ENCODE results near the gene RAPGEF5.

RAPGEF5 gene, protein sequence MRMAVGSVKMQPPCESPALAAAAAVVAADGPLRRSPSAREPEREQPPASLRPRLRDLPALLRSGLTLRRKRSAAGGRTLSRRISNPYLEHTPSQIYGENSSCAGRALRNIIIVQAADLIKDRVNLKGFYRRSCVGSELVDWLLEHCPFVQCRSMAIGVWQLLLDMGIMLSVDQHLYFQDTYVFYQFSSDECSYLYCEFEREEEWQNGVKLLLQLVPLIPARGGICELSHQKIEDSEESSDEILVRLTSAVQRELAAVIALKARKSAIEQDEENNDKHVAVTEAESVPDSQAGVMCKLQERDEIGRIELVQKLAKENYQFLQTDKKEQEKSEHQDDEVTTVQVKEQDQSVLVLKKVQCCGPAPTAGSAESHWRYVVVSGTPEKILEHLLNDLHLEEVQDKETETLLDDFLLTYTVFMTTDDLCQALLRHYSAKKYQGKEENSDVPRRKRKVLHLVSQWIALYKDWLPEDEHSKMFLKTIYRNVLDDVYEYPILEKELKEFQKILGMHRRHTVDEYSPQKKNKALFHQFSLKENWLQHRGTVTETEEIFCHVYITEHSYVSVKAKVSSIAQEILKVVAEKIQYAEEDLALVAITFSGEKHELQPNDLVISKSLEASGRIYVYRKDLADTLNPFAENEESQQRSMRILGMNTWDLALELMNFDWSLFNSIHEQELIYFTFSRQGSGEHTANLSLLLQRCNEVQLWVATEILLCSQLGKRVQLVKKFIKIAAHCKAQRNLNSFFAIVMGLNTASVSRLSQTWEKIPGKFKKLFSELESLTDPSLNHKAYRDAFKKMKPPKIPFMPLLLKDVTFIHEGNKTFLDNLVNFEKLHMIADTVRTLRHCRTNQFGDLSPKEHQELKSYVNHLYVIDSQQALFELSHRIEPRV

DNA sequence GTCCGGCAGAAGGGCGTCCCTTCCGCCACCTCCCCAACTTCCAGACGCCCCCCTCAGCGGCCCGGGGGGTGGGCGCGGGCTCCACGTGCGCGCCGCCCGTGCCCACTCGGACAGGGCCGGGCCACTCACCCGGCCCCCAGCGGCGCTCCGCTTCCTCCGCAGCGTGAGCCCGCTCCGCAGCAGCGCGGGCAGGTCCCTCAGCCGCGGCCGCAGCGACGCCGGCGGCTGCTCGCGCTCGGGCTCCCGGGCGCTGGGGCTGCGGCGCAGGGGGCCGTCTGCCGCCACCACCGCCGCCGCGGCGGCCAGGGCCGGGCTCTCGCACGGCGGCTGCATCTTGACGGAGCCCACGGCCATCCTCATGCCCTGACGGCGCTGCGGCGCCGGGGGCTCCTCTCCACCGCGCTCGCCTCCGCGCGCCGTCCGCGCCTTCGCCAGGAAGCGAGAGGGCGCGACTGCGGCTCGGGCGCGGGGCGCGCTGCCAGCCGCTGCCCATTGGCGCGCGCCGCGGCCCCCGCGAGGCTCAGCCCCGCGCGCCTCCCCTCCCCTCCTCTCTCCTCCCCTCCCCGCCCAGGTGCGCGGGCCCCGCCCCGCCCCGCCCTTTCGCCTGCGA is at the start of gene RAPGEF5:
Gene RAPGEF5 (minus strand): TSS at position 454 of the 610 bp plus-strand sequence. CDS start 94 bp downstream, at position 360.
- no peak for DNase-seq (ENCODE audit: low read depth)
- TF ChIP-seq, protein P1, sequence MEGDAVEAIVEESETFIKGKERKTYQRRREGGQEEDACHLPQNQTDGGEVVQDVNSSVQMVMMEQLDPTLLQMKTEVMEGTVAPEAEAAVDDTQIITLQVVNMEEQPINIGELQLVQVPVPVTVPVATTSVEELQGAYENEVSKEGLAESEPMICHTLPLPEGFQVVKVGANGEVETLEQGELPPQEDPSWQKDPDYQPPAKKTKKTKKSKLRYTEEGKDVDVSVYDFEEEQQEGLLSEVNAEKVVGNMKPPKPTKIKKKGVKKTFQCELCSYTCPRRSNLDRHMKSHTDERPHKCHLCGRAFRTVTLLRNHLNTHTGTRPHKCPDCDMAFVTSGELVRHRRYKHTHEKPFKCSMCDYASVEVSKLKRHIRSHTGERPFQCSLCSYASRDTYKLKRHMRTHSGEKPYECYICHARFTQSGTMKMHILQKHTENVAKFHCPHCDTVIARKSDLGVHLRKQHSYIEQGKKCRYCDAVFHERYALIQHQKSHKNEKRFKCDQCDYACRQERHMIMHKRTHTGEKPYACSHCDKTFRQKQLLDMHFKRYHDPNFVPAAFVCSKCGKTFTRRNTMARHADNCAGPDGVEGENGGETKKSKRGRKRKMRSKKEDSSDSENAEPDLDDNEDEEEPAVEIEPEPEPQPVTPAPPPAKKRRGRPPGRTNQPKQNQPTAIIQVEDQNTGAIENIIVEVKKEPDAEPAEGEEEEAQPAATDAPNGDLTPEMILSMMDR (IDR thresholded peaks at IDR 0.05; ENCODE audit: low read depth, low read length, missing control alignments): no peak
- peak within 1 kb of the TSS; percentile 91 for H3K4me3 ChIP-seq (ENCODE audit: low read depth, low read length)

DNA sequence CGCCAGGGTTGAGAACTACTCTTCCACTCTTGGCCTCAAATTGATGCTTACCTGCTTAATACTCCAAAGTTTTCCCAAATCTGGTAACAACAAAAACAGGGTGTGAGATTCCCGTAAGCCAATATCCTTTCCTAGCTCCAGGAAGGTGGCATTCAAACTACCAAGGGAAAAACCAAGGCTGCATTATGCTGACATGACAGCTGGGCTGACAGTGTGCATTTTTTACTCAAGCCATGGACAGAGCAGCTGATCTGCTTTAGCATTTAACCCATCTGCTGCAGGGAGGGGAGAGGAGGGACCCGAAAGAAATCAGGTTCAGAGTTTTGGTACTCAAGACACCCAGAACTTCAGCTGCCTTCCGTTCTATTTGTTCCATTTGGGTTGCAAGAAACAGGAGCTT is 49.8 kb upstream of the RAPGEF5 start:
- DNase-seq (ENCODE audit: low read depth): no peak
- TF ChIP-seq, protein P1 (IDR thresholded peaks at IDR 0.05; ENCODE audit: low read depth, low read length, missing control alignments): no peak
- H3K4me3 ChIP-seq (ENCODE audit: low read depth, low read length): no peak overlapping the region

DNA sequence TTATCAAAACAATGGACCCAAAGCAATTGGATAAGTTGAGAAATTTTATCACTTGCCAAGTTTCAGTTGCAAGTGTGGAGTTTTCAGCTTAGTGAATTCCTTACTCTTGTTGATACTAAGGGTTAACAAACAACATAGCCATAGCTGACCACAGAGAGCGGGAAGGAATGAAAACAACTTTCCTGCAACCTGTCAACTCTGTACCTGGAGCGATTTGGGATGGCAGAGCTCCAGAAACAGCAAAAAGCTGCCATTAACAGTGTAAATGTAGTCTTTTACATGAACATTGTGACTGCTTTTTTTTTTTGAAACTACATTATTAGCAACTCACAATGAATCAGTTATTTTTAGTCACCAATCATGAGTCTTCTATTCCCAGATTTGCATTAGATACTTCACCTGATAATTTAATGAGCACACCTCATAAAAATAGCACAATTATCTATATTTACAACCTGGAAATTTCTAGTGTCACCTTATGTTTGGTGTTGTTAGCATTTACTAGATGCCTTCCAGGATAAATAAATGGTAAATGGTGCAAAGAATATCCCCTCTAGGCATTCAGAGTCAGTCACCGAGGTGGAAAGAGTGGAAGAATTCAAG is 47.6 kb upstream of the RAPGEF5 start:
- TF ChIP-seq, protein P1 (IDR thresholded peaks at IDR 0.05; ENCODE audit: low read depth, low read length, missing control alignments): no peak
- no peak for DNase-seq (ENCODE audit: low read depth)
- no peak overlapping the region for H3K4me3 ChIP-seq (ENCODE audit: low read depth, low read length)

DNA sequence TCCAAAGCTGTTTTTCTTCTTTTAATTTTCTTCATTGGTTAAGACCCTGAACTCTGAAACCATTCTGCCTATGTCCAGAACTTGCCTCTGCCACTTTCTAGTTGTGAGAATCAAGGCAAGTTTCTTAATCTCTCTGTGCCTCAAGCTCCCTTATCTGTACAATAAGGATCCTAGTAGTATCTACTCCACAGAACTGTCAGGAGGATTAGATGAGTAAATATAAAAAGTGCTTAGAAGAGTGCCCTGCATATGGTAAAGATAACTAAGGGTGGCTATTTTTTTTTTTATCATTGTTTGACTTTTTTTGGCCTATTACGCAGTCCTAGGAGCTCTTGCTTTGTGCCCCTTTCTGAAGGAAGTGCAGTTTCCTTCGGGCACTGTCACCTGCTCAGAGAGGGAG is 46.4 kb upstream of the RAPGEF5 start:
- TF ChIP-seq, protein P1 (IDR thresholded peaks at IDR 0.05; ENCODE audit: low read depth, low read length, missing control alignments): no peak
- no peak overlapping the region for H3K4me3 ChIP-seq (ENCODE audit: low read depth, low read length)
- DNase-seq (ENCODE audit: low read depth): no peak

DNA sequence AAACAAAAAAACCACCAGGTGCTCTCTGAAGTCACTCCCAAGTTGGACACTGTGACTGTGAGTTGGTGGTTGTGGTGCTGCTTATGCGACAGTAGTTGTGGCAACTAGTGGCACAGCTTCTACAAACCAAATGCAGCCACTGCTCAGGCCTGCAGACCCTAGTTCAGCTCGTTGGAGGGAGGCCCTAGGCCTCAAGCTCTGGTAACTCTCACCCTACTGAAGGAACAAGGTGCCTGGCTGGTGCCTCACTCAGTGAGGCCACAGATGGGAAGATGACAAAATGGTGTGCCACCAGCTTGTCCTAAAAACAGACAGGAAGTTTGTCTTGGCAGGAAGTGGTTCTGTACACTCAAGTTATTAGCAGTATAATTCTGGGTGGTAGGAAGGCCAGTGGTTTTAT is 45.3 kb upstream of the RAPGEF5 start:
- no peak overlapping the region for H3K4me3 ChIP-seq (ENCODE audit: low read depth, low read length)
- TF ChIP-seq, protein P1 (IDR thresholded peaks at IDR 0.05; ENCODE audit: low read depth, low read length, missing control alignments): no peak

DNA sequence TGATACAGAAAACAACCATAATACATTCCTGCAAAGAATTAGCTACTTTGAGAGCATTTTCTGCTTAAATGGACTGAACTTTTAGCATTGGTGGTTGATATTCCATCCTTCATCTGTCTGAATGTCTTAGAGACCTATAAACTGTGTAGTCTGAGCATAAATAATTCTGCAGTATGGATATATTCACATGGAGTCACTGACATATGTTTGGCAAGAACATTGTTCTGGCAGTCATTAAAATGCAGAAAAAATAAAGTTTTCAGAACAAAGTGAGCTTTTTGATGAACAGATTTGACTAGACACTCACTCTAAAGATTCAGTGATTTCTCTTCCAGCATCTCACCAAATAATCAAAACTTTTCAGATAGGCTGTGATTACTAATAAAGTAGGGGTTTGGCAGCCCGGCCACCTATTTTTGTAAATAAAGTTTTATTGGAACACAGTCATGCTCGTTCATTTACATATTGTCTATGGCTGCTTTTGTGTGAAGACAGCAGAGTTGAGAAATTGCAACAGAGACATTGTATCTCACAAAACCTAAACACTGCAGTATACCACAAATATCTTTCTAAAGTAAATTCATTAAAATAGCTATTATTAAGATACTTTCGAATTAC is 44.1 kb upstream of the RAPGEF5 start:
- TF ChIP-seq, protein P1 (IDR thresholded peaks at IDR 0.05; ENCODE audit: low read depth, low read length, missing control alignments): no peak
- no peak for DNase-seq (ENCODE audit: low read depth)
- H3K4me3 ChIP-seq (ENCODE audit: low read depth, low read length): no peak overlapping the region

More for the DNA sequence above, 45.3 kb upstream of the RAPGEF5 start:
- no peak for DNase-seq (ENCODE audit: low read depth)
